ENCODE data around the gene AP1G2.

- TF ChIP-seq EP300 (IDR thresholded peaks at IDR 0.05; ENCODE audit: borderline replicate concordance in 1 of 2, low read depth in 1 of 2, low read length in 1 of 2) = no peak
- no peak for TF ChIP-seq FOXM1 (IDR thresholded peaks at IDR 0.05; ENCODE audit: low read depth)
- no peak for TF ChIP-seq EZH2phosphoT487 (IDR thresholded peaks at IDR 0.05; ENCODE audit: borderline replicate concordance, low read depth)
- TF ChIP-seq MAX (IDR thresholded peaks at IDR 0.05; ENCODE audit: low read depth) = no peak
- TF ChIP-seq TCF12 (IDR thresholded peaks at IDR 0.05) = no peak
- TF ChIP-seq TAF1 (IDR thresholded peaks at IDR 0.05; ENCODE audit: borderline replicate concordance, low read depth, low read length) = no peak
- TF ChIP-seq RAD21 (IDR thresholded peaks at IDR 0.05; ENCODE audit: low read length) = no peak
- no peak for TF ChIP-seq POLR2AphosphoS5 (IDR thresholded peaks at IDR 0.05; ENCODE audit: low read depth, low read length)
Measured at GRCh38 chr14:23602181-23603095, 34.8 kb upstream of the AP1G2 start.
